ENCODE measurements around the gene E2F4. TPM values are rescaled to one million over a fixed set of nuclear protein-coding genes. Genes with fewer than 3 reads are reported as not detected.

Gene E2F4
- total and polyA plus RNA-seq, 8 donors = 45.7 to 81.4 (median 53.9) TPM

DNA sequence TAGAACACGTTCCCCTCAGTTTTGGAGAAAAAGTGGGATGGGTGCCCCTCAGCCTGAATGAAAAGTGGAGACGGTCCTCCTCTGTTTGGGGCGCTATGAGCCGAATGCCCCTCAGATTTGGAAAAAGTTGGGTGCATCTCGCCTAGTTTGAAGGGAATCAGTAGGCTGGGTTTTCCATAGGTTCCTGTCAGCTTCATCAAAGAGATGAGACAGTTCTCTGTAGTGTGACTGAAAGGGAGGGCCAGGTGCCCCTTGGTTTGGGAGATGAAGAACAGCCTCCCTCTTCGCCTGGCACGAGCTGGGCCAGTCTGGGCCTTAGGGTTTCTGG, 56.1 kb downstream of the E2F4 start:
- H3K9me3 ChIP-seq = no peaks in the 10 kb centered on the region
- peaks cover 0 to 34% of the 10 kb centered on the region in 2 donors for H3K27me3 ChIP-seq
- H3K4me3 ChIP-seq = peak overlapping the region; percentile 48 to 81
- TF ChIP-seq, protein P1, sequence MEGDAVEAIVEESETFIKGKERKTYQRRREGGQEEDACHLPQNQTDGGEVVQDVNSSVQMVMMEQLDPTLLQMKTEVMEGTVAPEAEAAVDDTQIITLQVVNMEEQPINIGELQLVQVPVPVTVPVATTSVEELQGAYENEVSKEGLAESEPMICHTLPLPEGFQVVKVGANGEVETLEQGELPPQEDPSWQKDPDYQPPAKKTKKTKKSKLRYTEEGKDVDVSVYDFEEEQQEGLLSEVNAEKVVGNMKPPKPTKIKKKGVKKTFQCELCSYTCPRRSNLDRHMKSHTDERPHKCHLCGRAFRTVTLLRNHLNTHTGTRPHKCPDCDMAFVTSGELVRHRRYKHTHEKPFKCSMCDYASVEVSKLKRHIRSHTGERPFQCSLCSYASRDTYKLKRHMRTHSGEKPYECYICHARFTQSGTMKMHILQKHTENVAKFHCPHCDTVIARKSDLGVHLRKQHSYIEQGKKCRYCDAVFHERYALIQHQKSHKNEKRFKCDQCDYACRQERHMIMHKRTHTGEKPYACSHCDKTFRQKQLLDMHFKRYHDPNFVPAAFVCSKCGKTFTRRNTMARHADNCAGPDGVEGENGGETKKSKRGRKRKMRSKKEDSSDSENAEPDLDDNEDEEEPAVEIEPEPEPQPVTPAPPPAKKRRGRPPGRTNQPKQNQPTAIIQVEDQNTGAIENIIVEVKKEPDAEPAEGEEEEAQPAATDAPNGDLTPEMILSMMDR (IDR thresholded peaks at IDR 0.05) = no peak
- peaks cover 41 to 52% of the 10 kb centered on the region in 2 donors for H3K4me1 ChIP-seq
- H3K36me3 ChIP-seq = no peaks in the 10 kb centered on the region
- no peak for ATAC-seq
- no peak for DNase-seq
- intact Hi-C loops (cut with DNase I) = no loop called here
- H3K27ac ChIP-seq = peak overlapping the region in 1 of 2 donors; percentile 97

Small RNA genes within 50 kb of the gene (microRNA-seq; reads per million reads assigned to microRNA genes)
- gene MIR328 = 142 to 156 reads per million in 2 donors

Other genes starting within 250 kb of the E2F4 start
- gene CES3, start 230.9 kb upstream of the E2F4 start, total RNA-seq = 1 to 10 TPM in 1 of 2 donors, under 1 TPM in 1; 0.79 to 1.6 TPM
- gene CES3, start 230.9 kb upstream of the E2F4 start, polyA plus RNA-seq (ENCODE audit: insufficient read length in 6 of 6) = 1 to 10 TPM; 3.5 to 5.3 (median 4.8) TPM
- 10 to 100 TPM in 1 of 2 donors, 1 to 10 TPM in 1; 9.3 to 14.3 TPM for gene CES4A, start 203.6 kb upstream of the E2F4 start, total RNA-seq
- 10 to 100 TPM in 1 of 6 donors, 1 to 10 TPM in 5; 6.1 to 10.0 (median 7.8) TPM for gene CES4A, start 203.6 kb upstream of the E2F4 start, polyA plus RNA-seq (ENCODE audit: insufficient read length in 6 of 6)
- 10 to 100 TPM; 46.8 to 47.6 TPM for gene CBFB, start 163.0 kb upstream of the E2F4 start, total RNA-seq
- gene CBFB, start 163.0 kb upstream of the E2F4 start, polyA plus RNA-seq (ENCODE audit: insufficient read length in 6 of 6) = 10 to 100 TPM; 58.4 to 69.9 (median 64.8) TPM
- 10 to 100 TPM; 12.3 to 21.7 TPM for gene PHAF1, start 82.2 kb upstream of the E2F4 start, total RNA-seq
- gene PHAF1, start 82.2 kb upstream of the E2F4 start, polyA plus RNA-seq (ENCODE audit: insufficient read length in 6 of 6) = 10 to 100 TPM; 22.7 to 26.5 (median 23.6) TPM
- gene B3GNT9, start 41.2 kb upstream of the E2F4 start, total RNA-seq = 10 to 100 TPM; 18.6 to 29.4 TPM
- 10 to 100 TPM; 16.2 to 25.7 (median 19.9) TPM for gene B3GNT9, start 41.2 kb upstream of the E2F4 start, polyA plus RNA-seq (ENCODE audit: insufficient read length in 6 of 6)
- gene TRADD, start 32.2 kb upstream of the E2F4 start, total RNA-seq = 10 to 100 TPM; 25.1 to 25.5 TPM
- gene TRADD, start 32.2 kb upstream of the E2F4 start, polyA plus RNA-seq (ENCODE audit: insufficient read length in 6 of 6) = 1 to 10 TPM; 5.8 to 8.6 (median 7.8) TPM
- gene FBXL8, start 32.2 kb upstream of the E2F4 start, total RNA-seq = 10 to 100 TPM; 22.1 to 22.9 TPM
- gene FBXL8, start 32.2 kb upstream of the E2F4 start, polyA plus RNA-seq (ENCODE audit: insufficient read length in 6 of 6) = 1 to 10 TPM; 1.8 to 4.1 (median 3.2) TPM
- gene HSF4, start 27.4 kb upstream of the E2F4 start, total RNA-seq = 10 to 100 TPM; 28.1 to 38.2 TPM
- gene HSF4, start 27.4 kb upstream of the E2F4 start, polyA plus RNA-seq (ENCODE audit: insufficient read length in 6 of 6) = 1 to 10 TPM; 2.5 to 5.9 (median 4.8) TPM
- 10 to 100 TPM; 29.5 to 36.7 TPM for gene NOL3, start 21.6 kb upstream of the E2F4 start, total RNA-seq
- 10 to 100 TPM; 11.9 to 19.6 (median 17.3) TPM for gene NOL3, start 21.6 kb upstream of the E2F4 start, polyA plus RNA-seq (ENCODE audit: insufficient read length in 6 of 6)
- 10 to 100 TPM; 36.8 to 44.7 TPM for gene MATCAP1, start 8.2 kb upstream of the E2F4 start, total RNA-seq
- gene MATCAP1, start 8.2 kb upstream of the E2F4 start, polyA plus RNA-seq (ENCODE audit: insufficient read length in 6 of 6) = 10 to 100 TPM; 43.5 to 66.9 (median 59.5) TPM
- 10 to 100 TPM; 10.9 to 16.9 TPM for gene EXOC3L1, start 2.0 kb upstream of the E2F4 start, total RNA-seq
- 10 to 100 TPM in 2 of 6 donors, 1 to 10 TPM in 4; 7.5 to 13.7 (median 9.7) TPM for gene EXOC3L1, start 2.0 kb upstream of the E2F4 start, polyA plus RNA-seq (ENCODE audit: insufficient read length in 6 of 6)
- 10 to 100 TPM; 14.8 to 21.2 TPM for gene ELMO3, start 7.0 kb downstream of the E2F4 start, total RNA-seq
- 1 to 10 TPM; 4.9 to 9.6 (median 6.8) TPM for gene ELMO3, start 7.0 kb downstream of the E2F4 start, polyA plus RNA-seq (ENCODE audit: insufficient read length in 6 of 6)
- 10 to 100 TPM; 43.8 to 56.9 TPM for gene TMEM208, start 35.0 kb downstream of the E2F4 start, total RNA-seq
- gene TMEM208, start 35.0 kb downstream of the E2F4 start, polyA plus RNA-seq (ENCODE audit: insufficient read length in 6 of 6) = 10 to 100 TPM; 23.1 to 26.4 (median 24.8) TPM
- 100 to 1,000 TPM in 1 of 2 donors, 10 to 100 TPM in 1; 68.4 to 132 TPM for gene FHOD1, start 55.3 kb downstream of the E2F4 start, total RNA-seq
- 100 to 1,000 TPM; 161 to 300 (median 202) TPM for gene FHOD1, start 55.3 kb downstream of the E2F4 start, polyA plus RNA-seq (ENCODE audit: insufficient read length in 6 of 6)
- gene SLC9A5, start 56.8 kb downstream of the E2F4 start, total RNA-seq = 1 to 10 TPM; 3.2 to 4.0 TPM
- 10 to 100 TPM; 18.8 to 26.1 (median 22.6) TPM for gene SLC9A5, start 56.8 kb downstream of the E2F4 start, polyA plus RNA-seq (ENCODE audit: insufficient read length in 6 of 6)
- 10 to 100 TPM; 24.9 to 28.5 TPM for gene PLEKHG4, start 87.4 kb downstream of the E2F4 start, total RNA-seq
- 10 to 100 TPM; 28.8 to 40.3 (median 35.6) TPM for gene PLEKHG4, start 87.4 kb downstream of the E2F4 start, polyA plus RNA-seq (ENCODE audit: insufficient read length in 6 of 6)
- under 1 TPM in 1 of 2 donors, not detected in 1; 0.73 TPM for gene KCTD19, start 134.6 kb downstream of the E2F4 start, total RNA-seq
- 10 to 100 TPM in 1 of 6 donors, 1 to 10 TPM in 5; 6.9 to 13.1 (median 8.4) TPM for gene KCTD19, start 134.6 kb downstream of the E2F4 start, polyA plus RNA-seq (ENCODE audit: insufficient read length in 6 of 6)
- gene LRRC36, start 134.7 kb downstream of the E2F4 start, total RNA-seq = 10 to 100 TPM in 1 of 2 donors, 1 to 10 TPM in 1; 3.0 to 19.5 TPM
- gene LRRC36, start 134.7 kb downstream of the E2F4 start, polyA plus RNA-seq (ENCODE audit: insufficient read length in 6 of 6) = 10 to 100 TPM; 46.6 to 73.6 (median 62.2) TPM
- 10 to 100 TPM; 79.2 to 91.3 TPM for gene TPPP3, start 201.3 kb downstream of the E2F4 start, total RNA-seq
- 100 to 1,000 TPM; 320 to 403 (median 367) TPM for gene TPPP3, start 201.3 kb downstream of the E2F4 start, polyA plus RNA-seq (ENCODE audit: insufficient read length in 6 of 6)
- gene ZDHHC1, start 224.3 kb downstream of the E2F4 start, total RNA-seq = 10 to 100 TPM; 14.4 to 14.7 TPM
- gene ZDHHC1, start 224.3 kb downstream of the E2F4 start, polyA plus RNA-seq (ENCODE audit: insufficient read length in 6 of 6) = 10 to 100 TPM; 16.5 to 24.1 (median 20.0) TPM
- 1 to 10 TPM; 2.5 to 3.9 TPM for gene HSD11B2, start 239.0 kb downstream of the E2F4 start, total RNA-seq
- 10 to 100 TPM; 36.9 to 81.1 (median 64.1) TPM for gene HSD11B2, start 239.0 kb downstream of the E2F4 start, polyA plus RNA-seq (ENCODE audit: insufficient read length in 6 of 6)